ENCODE data around the gene AWAT2.

GRCh38 chrX:70087857-70088630 is 38.3 kb upstream of the AWAT2 start:
- TF ChIP-seq POLR2A (IDR thresholded peaks at IDR 0.05; ENCODE audit: low read depth, low read length) = no peak
- no peak for TF ChIP-seq SPI1 (IDR thresholded peaks at IDR 0.05; ENCODE audit: low read depth, low read length)
- no peak for TF ChIP-seq TAF1 (IDR thresholded peaks at IDR 0.05; ENCODE audit: low read depth, low read length)
- TF ChIP-seq POLR2AphosphoS5 (IDR thresholded peaks at IDR 0.05; ENCODE audit: low read depth, low read length) = no peak
- no peak for TF ChIP-seq PAX5 (IDR thresholded peaks at IDR 0.05; ENCODE audit: insufficient read depth, low read length, severe bottlenecking)
